ENCODE measurements around the gene AGR2. TPM values are rescaled to one million over a fixed set of nuclear protein-coding genes. Genes with fewer than 3 reads are reported as not detected.

The AGR2 gene
- total and polyA plus RNA-seq, 2 of the 4 experiments (the other 2 are of a cell fraction) = not detected

DNA sequence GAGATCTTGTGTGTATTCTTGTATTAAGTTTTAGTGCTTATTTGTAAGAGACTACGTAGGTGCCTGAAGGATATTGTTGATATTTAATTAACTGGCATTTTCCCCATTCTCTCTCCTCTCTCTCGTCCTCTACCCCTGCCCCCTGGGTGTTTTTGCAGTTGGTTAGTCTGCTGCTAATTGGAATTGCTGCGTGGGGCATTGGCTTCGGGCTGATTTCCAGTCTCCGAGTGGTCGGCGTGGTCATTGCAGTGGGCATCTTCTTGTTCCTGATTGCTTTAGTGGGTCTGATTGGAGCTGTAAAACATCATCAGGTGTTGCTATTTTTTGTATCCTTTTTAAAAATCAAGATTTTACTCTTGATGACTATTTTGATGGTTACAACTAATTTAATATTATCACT lies 28.7 kb downstream of the AGR2 start:
- no TSS peak for BruUV-seq (replicated peaks)
- POLR2A ChIA-PET (ENCODE audit: unreplicated experiment) = no interaction called here
- Histone ChIP-seq H3K18ac (ENCODE audit: low read depth, low read length) (no peak overlapping the region), H2AFZ (replicated peaks; ENCODE audit: low read length, poor library complexity) (no peak overlapping the region), H4K91ac (ENCODE audit: insufficient read depth, low read depth, low read length) (no peak overlapping the region), H3K56ac (ENCODE audit: extremely low read depth, insufficient read depth, low read length) (no peak overlapping the region), H2BK5ac (ENCODE audit: low read depth, low read length, poor library complexity, severe bottlenecking) (no peak overlapping the region), H3K4me3 (ENCODE audit: insufficient read depth, low read depth, low read length) (no peak overlapping the region), H3K27ac (ENCODE audit: insufficient read depth, low read length) (no peak overlapping the region), H2BK20ac (ENCODE audit: low read depth, low read length) (no peak overlapping the region), H4K5ac (ENCODE audit: low read depth, low read length) (no peak overlapping the region), H3K27me3 (ENCODE audit: control insufficient read depth, insufficient read depth, low read length) (no peaks in the 10 kb centered on the region), H4K8ac (ENCODE audit: low read depth in 2 of 2, low read length in 2 of 2) (no peak overlapping the region), H3K9me1 (ENCODE audit: insufficient read depth, low read length) (no peaks in the 10 kb centered on the region), H4K20me1 (ENCODE audit: insufficient read depth, low read length) (no peaks in the 10 kb centered on the region), H2AK9ac (replicated peaks; ENCODE audit: low read depth, low read length, poor library complexity) (no peak overlapping the region), H3K23ac (ENCODE audit: low read depth, low read length) (no peak overlapping the region), H2BK120ac (ENCODE audit: low read depth, low read length) (no peak overlapping the region), H2AK5ac (ENCODE audit: low read depth, low read length) (no peak overlapping the region), H3K4ac (ENCODE audit: low read depth, low read length) (no peak overlapping the region), H3K79me1 (ENCODE audit: low read depth in 1 of 2, low read length in 2 of 2) (no peaks in the 10 kb centered on the region), H3K9ac (ENCODE audit: low read depth, low read length) (no peak overlapping the region), H3K4me1 (ENCODE audit: control insufficient read depth, insufficient read depth, low read length) (no peaks in the 10 kb centered on the region), H3K9me3 (ENCODE audit: control insufficient read depth, insufficient read depth, low read length) (no peaks in the 10 kb centered on the region), H3K14ac (replicated peaks; ENCODE audit: low read depth, low read length) (no peak overlapping the region), H3K36me3 (ENCODE audit: control insufficient read depth, insufficient read depth, low read length) (no peaks in the 10 kb centered on the region), H3K4me2 (ENCODE audit: low read depth, low read length) (no peak overlapping the region), H2BK15ac (ENCODE audit: low read depth, low read length) (no peak overlapping the region)
- ATAC-seq (ENCODE audit: low read depth) = no peak
- no peak for DNase-seq
- CTCF ChIA-PET = no interaction called here
- no CpG with 5 or more reads among the region's 7 CpGs for WGBS, 2 experiments (ENCODE audit: extremely low coverage in 2 of 2, insufficient read length in 1 of 2)
- no peak for TF ChIP-seq MAFK (IDR thresholded peaks at IDR 0.05; ENCODE audit: low read depth, low read length)
- no peak for TF ChIP-seq RCOR1 (IDR thresholded peaks at IDR 0.05; ENCODE audit: insufficient replicate concordance, low read length)
- TF ChIP-seq SMC3 (IDR thresholded peaks at IDR 0.05; ENCODE audit: low read depth, low read length) = no peak
- no peak for TF ChIP-seq CEBPB (IDR thresholded peaks at IDR 0.05; ENCODE audit: low read depth, low read length)
- no peak for TF ChIP-seq FOS (IDR thresholded peaks at IDR 0.05; ENCODE audit: low read depth, low read length)
- TF ChIP-seq ELK1 (IDR thresholded peaks at IDR 0.05; ENCODE audit: borderline replicate concordance, low read depth, low read length) = no peak
- no peak for TF ChIP-seq NFE2L2 (IDR thresholded peaks at IDR 0.05; ENCODE audit: low read depth, low read length)
- no peak for TF ChIP-seq CTCF (conservative IDR thresholded peaks at IDR 0.05; ENCODE audit: low read depth, low read length)
- intact Hi-C loops (cut with micrococcal nuclease) = no loop called here
- dilution Hi-C loops (cut with HindIII; ENCODE audit: low sequenced_read_pairs, unreplicated experiment) = no loop called here
- in situ Hi-C loops (cut with MboI; ENCODE audit: low sequenced_read_pairs) = no loop called here
